22Rv1 (cell line): ENCODE data around the gene CCHCR1.
A peak's percentile ranks its signal among the peaks of the same experiment; 100 is the strongest.
"Not testable (repeated sequence)": the region's sequence is repeated elsewhere in the genome, so short reads cannot be mapped to it uniquely, and the experiment has no call there.

ENCODE experiments used
- ZFX ChIP-seq: fragments of 450-650 bp; IDR thresholded peaks from 2 replicates; pipeline ENCODE4 v1.6.1; 2017; ENCODE audit warnings: antibody characterized with exemption, borderline replicate concordance
- TF ChIP-seq, protein P1 (sequence below): fragments of 450-650 bp; IDR thresholded peaks from 2 replicates; pipeline ENCODE4 v1.5.1; 2017; ENCODE audit warnings: mild to moderate bottlenecking

DNA sequence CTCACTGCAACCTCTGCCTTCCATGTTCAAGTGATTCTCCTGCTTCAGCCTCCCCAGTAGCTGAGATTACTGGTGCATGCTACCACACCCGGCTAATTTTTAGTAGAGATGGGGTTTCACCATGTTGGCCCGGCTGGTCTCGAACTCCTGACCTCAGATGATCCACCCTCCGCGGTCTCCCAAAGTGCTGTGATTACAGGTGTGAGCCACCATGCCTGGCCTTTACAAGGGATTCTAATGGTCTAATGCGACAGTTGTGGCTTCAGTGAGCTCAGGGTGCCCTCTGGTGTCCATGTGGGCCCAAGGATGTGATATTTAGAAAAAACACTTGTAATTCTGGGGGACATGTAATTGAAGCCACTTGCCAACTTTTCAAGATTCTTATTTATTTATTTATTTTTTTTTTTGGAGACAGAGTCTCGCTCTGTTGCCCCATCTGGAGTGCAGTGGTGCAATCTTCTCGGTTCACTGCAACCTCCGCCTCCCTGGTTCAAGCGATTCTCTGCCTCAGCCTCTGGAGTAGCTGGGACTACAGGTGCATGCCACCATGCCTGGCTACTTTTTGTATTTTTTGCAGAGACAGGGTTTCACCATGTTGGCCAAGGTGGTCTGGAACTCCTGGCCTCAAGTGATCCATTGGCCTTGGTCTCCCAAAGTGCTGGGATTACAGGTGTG, 35.0 kb upstream of the CCHCR1 start:
- TF ChIP-seq, protein P1, sequence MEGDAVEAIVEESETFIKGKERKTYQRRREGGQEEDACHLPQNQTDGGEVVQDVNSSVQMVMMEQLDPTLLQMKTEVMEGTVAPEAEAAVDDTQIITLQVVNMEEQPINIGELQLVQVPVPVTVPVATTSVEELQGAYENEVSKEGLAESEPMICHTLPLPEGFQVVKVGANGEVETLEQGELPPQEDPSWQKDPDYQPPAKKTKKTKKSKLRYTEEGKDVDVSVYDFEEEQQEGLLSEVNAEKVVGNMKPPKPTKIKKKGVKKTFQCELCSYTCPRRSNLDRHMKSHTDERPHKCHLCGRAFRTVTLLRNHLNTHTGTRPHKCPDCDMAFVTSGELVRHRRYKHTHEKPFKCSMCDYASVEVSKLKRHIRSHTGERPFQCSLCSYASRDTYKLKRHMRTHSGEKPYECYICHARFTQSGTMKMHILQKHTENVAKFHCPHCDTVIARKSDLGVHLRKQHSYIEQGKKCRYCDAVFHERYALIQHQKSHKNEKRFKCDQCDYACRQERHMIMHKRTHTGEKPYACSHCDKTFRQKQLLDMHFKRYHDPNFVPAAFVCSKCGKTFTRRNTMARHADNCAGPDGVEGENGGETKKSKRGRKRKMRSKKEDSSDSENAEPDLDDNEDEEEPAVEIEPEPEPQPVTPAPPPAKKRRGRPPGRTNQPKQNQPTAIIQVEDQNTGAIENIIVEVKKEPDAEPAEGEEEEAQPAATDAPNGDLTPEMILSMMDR, result peak; percentile 77
- not testable (repeated sequence) for TF ChIP-seq ZFX
